HL-60 (cell line): ENCODE measurements around the gene FBXL5.

Experiments used
- DNase-seq, 2 experiments: peaks; one replicate each; pipeline ENCODE4 v3.0.0-alpha.2; 2010 to 2020; ENCODE audit warnings: low read depth in 1 of 2, low spot score in 1 of 2
- H3K27ac ChIP-seq: fragments of 250-450 bp; sonication (Bioruptor Pico); replicated peaks from 2 replicates; pipeline ENCODE4 v1.5.1; 2020; ENCODE audit warnings: mild to moderate bottlenecking, moderate library complexity
- H3K27me3 ChIP-seq: fragments of 250-450 bp; sonication (Bioruptor Pico); 2 replicates; pipeline ENCODE4 v1.5.1; 2021; ENCODE audit warnings: mild to moderate bottlenecking, moderate library complexity; ENCODE audit not compliant: insufficient read depth, poor library complexity, severe bottlenecking
- H3K4me3 ChIP-seq: replicated peaks from 2 replicates; pipeline ENCODE4 v1.5.1; 2011; ENCODE audit warnings: mild to moderate bottlenecking, control low read depth, low read length; ENCODE audit not compliant: insufficient read depth
- CTCF ChIP-seq: IDR thresholded peaks from one replicate; pipeline ENCODE4 v1.5.1; 2011; ENCODE audit warnings: low read length, control low read depth, inconsistent platforms; ENCODE audit not compliant: insufficient read depth
- GABPA ChIP-seq: IDR thresholded peaks from 2 replicates; pipeline ENCODE4 v1.6.1; 2012; ENCODE audit warnings: low read depth
- POLR2AphosphoS5 ChIP-seq: IDR thresholded peaks from 2 replicates; pipeline ENCODE4 v1.6.1; 2012; ENCODE audit warnings: low read depth
- SPI1 ChIP-seq: IDR thresholded peaks from 2 replicates; pipeline ENCODE4 v1.6.1; 2012; ENCODE audit warnings: low read depth, mild to moderate bottlenecking, borderline replicate concordance
- TF ChIP-seq, protein P1 (sequence below): IDR thresholded peaks from 2 replicates; pipeline ENCODE4 v1.6.1; 2012; ENCODE audit warnings: low read depth; ENCODE audit not compliant: insufficient replicate concordance

FBXL5 gene

DNA sequence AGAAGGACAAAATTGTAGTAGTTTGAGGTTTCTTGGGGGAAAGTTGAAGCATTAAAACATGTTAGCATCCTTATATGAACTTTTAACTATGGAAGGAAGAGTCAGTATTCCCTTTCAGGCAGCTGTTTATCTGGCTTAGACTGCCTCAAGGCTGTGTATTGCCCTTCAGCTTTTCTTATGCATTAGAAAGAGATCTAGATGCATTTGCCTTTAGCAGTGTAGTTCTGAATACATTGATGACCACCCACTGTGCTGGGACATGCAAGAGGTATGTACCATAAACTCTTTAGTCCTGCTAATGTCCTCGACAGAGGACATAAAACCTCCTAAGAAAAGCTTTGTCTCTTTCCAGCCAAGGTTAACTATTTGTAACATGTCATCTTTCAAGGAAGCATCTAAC is 29.3 kb upstream of the FBXL5 start:
- TF ChIP-seq CTCF, result no peak
- TF ChIP-seq SPI1, result no peak
- TF ChIP-seq POLR2AphosphoS5, result no peak
- TF ChIP-seq, protein P1, sequence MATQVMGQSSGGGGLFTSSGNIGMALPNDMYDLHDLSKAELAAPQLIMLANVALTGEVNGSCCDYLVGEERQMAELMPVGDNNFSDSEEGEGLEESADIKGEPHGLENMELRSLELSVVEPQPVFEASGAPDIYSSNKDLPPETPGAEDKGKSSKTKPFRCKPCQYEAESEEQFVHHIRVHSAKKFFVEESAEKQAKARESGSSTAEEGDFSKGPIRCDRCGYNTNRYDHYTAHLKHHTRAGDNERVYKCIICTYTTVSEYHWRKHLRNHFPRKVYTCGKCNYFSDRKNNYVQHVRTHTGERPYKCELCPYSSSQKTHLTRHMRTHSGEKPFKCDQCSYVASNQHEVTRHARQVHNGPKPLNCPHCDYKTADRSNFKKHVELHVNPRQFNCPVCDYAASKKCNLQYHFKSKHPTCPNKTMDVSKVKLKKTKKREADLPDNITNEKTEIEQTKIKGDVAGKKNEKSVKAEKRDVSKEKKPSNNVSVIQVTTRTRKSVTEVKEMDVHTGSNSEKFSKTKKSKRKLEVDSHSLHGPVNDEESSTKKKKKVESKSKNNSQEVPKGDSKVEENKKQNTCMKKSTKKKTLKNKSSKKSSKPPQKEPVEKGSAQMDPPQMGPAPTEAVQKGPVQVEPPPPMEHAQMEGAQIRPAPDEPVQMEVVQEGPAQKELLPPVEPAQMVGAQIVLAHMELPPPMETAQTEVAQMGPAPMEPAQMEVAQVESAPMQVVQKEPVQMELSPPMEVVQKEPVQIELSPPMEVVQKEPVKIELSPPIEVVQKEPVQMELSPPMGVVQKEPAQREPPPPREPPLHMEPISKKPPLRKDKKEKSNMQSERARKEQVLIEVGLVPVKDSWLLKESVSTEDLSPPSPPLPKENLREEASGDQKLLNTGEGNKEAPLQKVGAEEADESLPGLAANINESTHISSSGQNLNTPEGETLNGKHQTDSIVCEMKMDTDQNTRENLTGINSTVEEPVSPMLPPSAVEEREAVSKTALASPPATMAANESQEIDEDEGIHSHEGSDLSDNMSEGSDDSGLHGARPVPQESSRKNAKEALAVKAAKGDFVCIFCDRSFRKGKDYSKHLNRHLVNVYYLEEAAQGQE, result no peak
- TF ChIP-seq GABPA, result no peak
- Histone ChIP-seq H3K27ac (peak overlapping the region; percentile 10; the same call in 1 of the 2 replicates), H3K27me3 (no peaks in the 10 kb centered on the region), H3K4me3 (no peak overlapping the region)
- DNase-seq, result no peak

DNA sequence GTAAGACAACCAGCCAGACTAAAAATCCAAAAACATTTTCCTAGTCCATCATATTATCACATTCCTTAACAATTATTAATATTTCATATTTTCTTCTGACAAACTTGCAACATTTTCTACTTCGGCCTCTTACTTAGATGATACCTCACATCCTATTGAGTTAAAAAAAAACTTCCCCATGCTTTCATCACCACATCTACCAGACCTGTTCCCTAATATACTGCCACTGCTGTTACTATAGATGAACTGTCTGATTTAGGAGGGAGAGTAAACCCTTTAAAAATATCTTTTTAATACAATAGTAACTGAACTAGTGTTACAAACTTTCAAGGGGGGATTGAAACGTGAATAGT is 28.0 kb upstream of the FBXL5 start:
- DNase-seq, result peak in 1 of 2 experiments; percentile 72
- TF ChIP-seq POLR2AphosphoS5, result no peak
- TF ChIP-seq GABPA, result no peak; the same call in 1 of the 2 replicates
- TF ChIP-seq CTCF, result no peak
- no peaks in the 10 kb centered on the region for H3K27me3 ChIP-seq
- peak overlapping the region; percentile 96 for H3K27ac ChIP-seq
- H3K4me3 ChIP-seq, result peak overlapping the region; percentile 85

GRCh38 chr4:15682242-15683142 is 27.3 kb upstream of the FBXL5 start:
- no peak for DNase-seq

DNA sequence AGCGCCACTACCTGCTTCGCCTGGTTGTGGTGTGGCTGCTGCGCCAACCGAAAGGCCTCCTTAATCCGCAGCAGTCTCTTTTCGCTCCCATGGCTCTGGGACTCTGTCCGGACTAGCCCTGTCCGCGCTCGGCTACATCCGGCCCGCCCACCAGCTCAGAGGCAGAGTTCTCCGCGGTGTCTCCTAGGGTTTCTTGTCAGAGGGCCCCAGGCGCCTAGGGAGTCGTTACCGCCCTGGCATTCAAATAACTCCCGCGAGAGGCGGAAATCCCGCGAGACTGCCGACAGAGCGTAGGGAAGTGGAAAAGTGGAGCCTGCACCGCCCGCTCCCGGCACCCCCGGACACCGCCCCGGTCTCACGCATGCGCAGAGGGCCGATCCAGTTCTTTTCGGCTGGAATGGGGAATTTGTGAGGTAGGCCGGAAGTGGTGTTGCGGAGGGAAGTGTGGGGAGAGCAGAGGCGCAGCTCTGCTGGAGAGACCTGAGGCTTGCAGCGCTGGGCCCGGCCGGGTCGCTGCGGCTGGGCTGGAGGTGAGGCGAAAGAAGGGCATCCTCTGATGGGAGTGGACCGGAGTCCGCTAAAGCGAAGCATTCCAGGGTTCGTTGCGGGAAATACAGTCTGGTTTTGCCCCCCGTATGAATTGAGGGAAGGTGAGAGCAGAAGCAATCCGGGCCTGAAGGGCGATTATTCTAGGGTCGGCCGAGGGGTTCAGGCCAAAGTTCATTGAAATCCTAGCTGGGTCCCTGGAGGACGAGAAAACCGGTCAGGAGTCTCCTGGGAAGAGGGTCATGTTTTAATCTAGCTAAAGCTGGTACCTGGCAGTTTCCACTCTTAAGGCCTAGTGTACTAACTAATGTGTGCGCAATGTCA is 26.4 kb upstream of the FBXL5 start, which contains the start of gene FAM200B:
Gene FAM200B, plus strand, starts transcription at position 456 of the 870 bp plus-strand sequence. CDS start 5,151 bp downstream, outside the sequence.
- peak; percentile 96 to 99 for DNase-seq
- peak within 1 kb of the TSS; percentile 85 for H3K4me3 ChIP-seq
- H3K27me3 ChIP-seq, result no peaks in the 10 kb centered on the region
- peak within 1 kb of the TSS; percentile 96 for H3K27ac ChIP-seq
- peak; percentile 19 for TF ChIP-seq GABPA
- peak; percentile 91 for TF ChIP-seq SPI1
- peak; percentile 78 for TF ChIP-seq POLR2AphosphoS5
- TF ChIP-seq, protein P1, result no peak
- no peak for TF ChIP-seq CTCF

More at GRCh38 chr4:15682242-15683142, 27.3 kb upstream of the FBXL5 start:
- no peaks in the 10 kb centered on the region for H3K27me3 ChIP-seq
- peak overlapping the region; percentile 85 for H3K4me3 ChIP-seq
- peak overlapping the region; percentile 96 for H3K27ac ChIP-seq
- TF ChIP-seq GABPA (no peak), POLR2AphosphoS5 (no peak)
